Kidney (tissue), 14 donors: ENCODE data around the gene HS1BP3. TPM values are rescaled to one million over a fixed set of nuclear protein-coding genes. Genes with fewer than 3 reads are reported as not detected.

Source experiments
- DNase-seq, 5 donors: peaks; one replicate each; pipeline ENCODE4 v3.0.0-alpha.2; 2013 to 2020
- FAIRE-seq: peaks from 2 replicates; lab custom pipeline; 2012; peaks lifted over from hg19 to GRCh38; lab: Jason Lieb, UNC
- H3K27ac ChIP-seq, 2 donors: one replicate each; pipeline ENCODE4 v1.7.0; 2013; ENCODE audit warnings: low read depth in 2 of 2, low read length in 2 of 2, inconsistent platforms in 1 of 2
- H3K27me3 ChIP-seq: one replicate; pipeline ENCODE4 v1.7.1; 2013; ENCODE audit warnings: low read length, inconsistent platforms; ENCODE audit not compliant: control insufficient read depth, insufficient read depth
- H3K36me3 ChIP-seq, 3 donors: one replicate each; pipeline versions ENCODE4 v1.7.0 to v1.7.1; 2013; ENCODE audit warnings: low read length in 3 of 3, control low read depth in 1 of 3, inconsistent platforms in 1 of 3; ENCODE audit not compliant: insufficient read depth in 3 of 3, control insufficient read depth in 2 of 3
- H3K4me1 ChIP-seq, 3 donors: one replicate each; pipeline versions ENCODE4 v1.7.0 to v1.7.1; 2013; ENCODE audit warnings: low read length in 3 of 3, inconsistent platforms in 1 of 3, low read depth in 1 of 3; ENCODE audit not compliant: control insufficient read depth in 2 of 3, insufficient read depth in 2 of 3
- H3K4me3 ChIP-seq, 3 donors: one replicate each; pipeline versions ENCODE4 v1.7.0 to v1.8.1; 2013; ENCODE audit warnings: low read length in 3 of 3, control low read depth in 1 of 3, inconsistent platforms in 1 of 3
- H3K9ac ChIP-seq, 3 donors: one replicate each; pipeline versions ENCODE4 v1.7.0 to v1.7.1; 2013; ENCODE audit warnings: low read length in 3 of 3, control low read depth in 1 of 3, inconsistent platforms in 1 of 3
- H3K9me3 ChIP-seq, 3 donors: one replicate each; pipeline versions ENCODE4 v1.7.0 to v1.7.1; 2013; ENCODE audit warnings: low read length in 3 of 3, control low read depth in 1 of 3, inconsistent platforms in 1 of 3; ENCODE audit not compliant: control insufficient read depth in 2 of 3, insufficient read depth in 1 of 3
- CTCF ChIP-seq: IDR thresholded peaks from 3 replicates; pipeline ENCODE4 v1.5.1; 2012; ENCODE audit warnings: mild to moderate bottlenecking, moderate library complexity, borderline replicate concordance; ENCODE audit not compliant: insufficient read depth; ENCODE audit errors: extremely low read depth
- intact Hi-C: fragments of 100-400 bp; cut with DNase I; formaldehyde crosslinking; loops from one replicate; pipeline ENCODE4 v1.11.1; 2022
- polyA plus RNA-seq: library from polyadenylated mRNA; stranded (reverse); fragments of 350-450 nt; fragmentation: Illumina TruSeq; extraction: RNeasy Lipid Tissue Mini Kit (QIAGEN cat#74804); gene quantifications from one replicate; pipeline ENCODE4 v1.2.3, GENCODE V29; 2014; ENCODE audit warnings: low read depth, low replicate concordance; ENCODE audit not compliant: insufficient read depth
- total RNA-seq: library from RNA; stranded (reverse); fragmentation: NEBNext Ultra II Directional; extraction: Animal tissue kit (Norgen Biotek cat#: 25700); gene quantifications from one replicate; pipeline ENCODE4 v1.2.1, GENCODE V29; 2021
- donor health status: control.
- donor health status: control.
- donor health status: control.
- donor health status: control.
- donor health status: control.
- donor health status: DM: yes; HTN: yes; CAD: no.
- donor health status: Normal renal cell carcinoma (clear cell type).

HS1BP3 gene
- total and polyA plus RNA-seq, 2 donors from 2014 or later, result 35.5 to 37.5 TPM

- intact Hi-C loops, result no loop called here
- Histone ChIP-seq H3K4me3 (no peak overlapping the region), H3K36me3 (no peaks in the 10 kb centered on the region), H3K27ac (no peak overlapping the region), H3K9ac (no peak overlapping the region), H3K4me1 (peaks cover 0 to 40% (median 37%) of the 10 kb centered on the region in 3 donors), H3K27me3 (no peaks in the 10 kb centered on the region), H3K9me3 (no peaks in the 10 kb centered on the region)
- DNase-seq (peak in 2 of 5 donors; percentile 34 to 50), FAIRE-seq (no peak)
- no peak for TF ChIP-seq CTCF
Measured at GRCh38 chr2:20589975-20590703, 60.8 kb downstream of the HS1BP3 start.

- Histone ChIP-seq H3K27ac (no peak overlapping the region), H3K9me3 (no peaks in the 10 kb centered on the region), H3K4me3 (no peak overlapping the region), H3K4me1 (peaks cover 4 to 42% (median 40%) of the 10 kb centered on the region in 3 donors), H3K27me3 (no peaks in the 10 kb centered on the region), H3K36me3 (no peaks in the 10 kb centered on the region), H3K9ac (no peak overlapping the region)
- no peak for FAIRE-seq
- TF ChIP-seq CTCF, result no peak
- peak in 2 of 5 donors; percentile 31 to 43 for DNase-seq
- intact Hi-C loops, result no loop called here
Measured at GRCh38 chr2:20588918-20589871, 61.7 kb downstream of the HS1BP3 start.

GRCh38 chr2:20585710-20586594 lies 64.9 kb downstream of the HS1BP3 start:
- no peak for TF ChIP-seq CTCF
- H3K36me3 ChIP-seq, result no peaks in the 10 kb centered on the region
- peaks cover 0 to 2% (median 0%) of the 10 kb centered on the region in 3 donors for H3K9me3 ChIP-seq
- DNase-seq (peak in 2 of 5 donors; percentile 46 to 50), FAIRE-seq (no peak)
- peak overlapping the region; percentile 93 to 95 for H3K27ac ChIP-seq
- H3K27me3 ChIP-seq, result no peaks in the 10 kb centered on the region
- H3K4me1 ChIP-seq, result peaks cover 4 to 47% (median 38%) of the 10 kb centered on the region in 3 donors
- H3K4me3 ChIP-seq, result no peak overlapping the region
- intact Hi-C loops, result no loop called here
- H3K9ac ChIP-seq, result peak overlapping the region in 1 of 3 donors; percentile 35
